DMS 273 (cell line): ENCODE results near the gene C2orf76.

ENCODE experiments used
- DNase-seq: peaks from one replicate; lab custom pipeline; 2025; ENCODE audit not compliant: unreplicated experiment; lab: John Stamatoyannopoulos, UW

Gene C2orf76

GRCh38 chr2:119266091-119266589 lies 100.5 kb downstream of the C2orf76 start:
- DNase-seq = no peak

DNA sequence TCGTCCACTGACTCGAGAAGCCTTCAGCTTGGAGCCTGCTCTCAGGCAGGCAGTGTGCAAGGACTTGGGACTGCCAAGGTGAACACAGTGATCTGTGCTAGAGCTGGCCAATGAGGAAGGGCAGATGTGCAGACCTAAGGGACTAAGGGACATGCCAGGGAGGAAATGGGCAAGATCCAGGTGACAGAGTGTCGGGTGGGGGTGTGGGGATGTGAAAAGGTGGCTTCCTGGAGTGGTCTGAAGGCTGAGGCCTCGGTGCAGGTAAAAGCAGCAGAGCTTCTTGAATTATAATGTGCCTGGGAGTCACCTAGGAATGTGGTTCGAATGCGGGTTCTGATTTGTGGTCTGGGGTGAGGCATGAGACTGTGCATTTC lies 101.0 kb downstream of the C2orf76 start:
- DNase-seq = no peak

DNA sequence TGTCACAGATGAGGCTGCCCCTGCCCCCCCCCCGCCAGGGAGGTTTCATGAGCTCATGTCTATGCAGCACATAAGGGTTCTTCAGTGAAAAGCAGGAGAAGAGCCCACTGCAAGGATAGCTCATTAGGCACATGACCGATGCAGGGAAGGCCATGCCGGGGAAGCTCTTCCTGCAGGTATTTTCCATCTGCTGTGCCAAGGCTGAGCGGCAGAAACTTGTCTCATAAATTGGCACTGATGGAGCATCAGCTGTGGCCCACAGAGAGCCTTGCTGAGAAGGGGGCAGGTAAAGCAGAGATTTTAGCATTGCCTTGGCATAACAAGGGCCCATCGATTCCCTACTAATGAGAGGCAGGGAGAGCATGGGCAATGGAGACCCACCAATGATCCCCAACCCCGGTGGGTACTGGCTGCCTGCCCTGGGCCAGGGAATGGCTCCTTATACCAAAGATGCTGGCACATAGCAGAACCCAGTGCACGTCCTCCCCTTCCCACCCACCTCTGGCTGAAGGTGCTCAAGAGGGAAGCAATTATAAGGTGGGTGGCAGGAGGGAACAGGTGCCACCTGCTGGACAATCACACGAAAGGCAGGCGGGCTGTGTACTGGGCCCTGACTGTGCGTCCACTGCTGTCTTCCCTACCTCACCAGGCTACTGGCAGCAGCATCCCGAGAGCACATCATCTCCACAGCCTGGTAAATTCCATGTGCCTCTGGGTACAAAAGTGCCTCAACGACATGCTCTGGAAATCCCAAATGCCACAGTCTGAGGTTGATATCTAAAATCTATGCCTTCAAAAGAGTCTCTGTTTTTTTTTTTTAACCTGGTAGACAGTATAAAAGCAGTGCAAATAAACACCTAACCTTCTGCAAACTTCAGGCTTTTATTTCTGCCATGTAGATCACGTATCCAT lies 101.6 kb downstream of the C2orf76 start:
- peak; percentile 70 for DNase-seq

DNA sequence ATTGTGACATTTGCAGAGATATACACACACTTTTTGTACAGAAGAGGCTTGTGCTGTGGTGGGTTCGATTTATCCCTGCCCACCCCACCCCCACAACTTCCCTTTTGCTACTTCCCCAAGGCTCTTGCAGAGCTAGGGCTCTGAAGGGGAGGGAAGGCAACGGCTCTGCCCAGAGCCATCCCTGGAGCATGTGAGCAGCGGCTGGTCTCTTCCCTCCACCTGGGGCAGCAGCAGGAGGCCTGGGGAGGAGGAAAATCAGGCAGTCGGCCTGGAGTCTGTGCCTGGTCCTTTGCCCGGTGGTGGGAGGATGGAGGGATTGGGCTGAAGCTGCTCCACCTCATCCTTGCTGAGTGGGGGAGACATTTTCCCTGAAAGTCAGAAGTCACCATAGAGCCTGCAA lies 103.0 kb downstream of the C2orf76 start:
- no peak for DNase-seq

GRCh38 chr2:119263025-119263424 lies 103.6 kb downstream of the C2orf76 start:
- no peak for DNase-seq

- DNase-seq = no peak
Measured at GRCh38 chr2:119261493-119262225, 105.0 kb downstream of the C2orf76 start.

- DNase-seq = peak; percentile 18
Measured at GRCh38 chr2:119260646-119261492, 105.8 kb downstream of the C2orf76 start.

- DNase-seq = no peak
Measured at GRCh38 chr2:119259296-119259860, 107.3 kb downstream of the C2orf76 start.

DNA sequence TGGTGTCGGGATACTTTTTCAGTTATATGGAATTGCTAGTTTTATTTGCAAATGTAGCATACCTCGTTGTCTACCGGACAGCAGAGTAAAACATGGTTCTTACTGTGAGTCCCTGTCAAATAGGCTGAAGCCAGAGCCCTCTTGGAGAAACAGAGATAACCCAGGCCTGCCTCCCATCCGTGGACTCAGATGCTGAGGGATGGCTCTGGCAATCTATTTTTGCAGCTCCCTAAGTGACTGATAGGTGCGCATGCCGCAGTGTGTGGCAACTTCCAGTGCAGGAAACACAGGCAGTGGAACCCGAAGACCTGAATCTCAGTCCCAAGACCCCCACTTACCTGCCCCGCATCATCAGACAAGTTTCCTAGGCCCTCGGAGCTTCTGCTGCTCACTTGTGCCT lies 109.4 kb downstream of the C2orf76 start:
- DNase-seq = no peak

- no peak for DNase-seq
Measured at GRCh38 chr2:119256582-119256921, 110.1 kb downstream of the C2orf76 start.

DNA sequence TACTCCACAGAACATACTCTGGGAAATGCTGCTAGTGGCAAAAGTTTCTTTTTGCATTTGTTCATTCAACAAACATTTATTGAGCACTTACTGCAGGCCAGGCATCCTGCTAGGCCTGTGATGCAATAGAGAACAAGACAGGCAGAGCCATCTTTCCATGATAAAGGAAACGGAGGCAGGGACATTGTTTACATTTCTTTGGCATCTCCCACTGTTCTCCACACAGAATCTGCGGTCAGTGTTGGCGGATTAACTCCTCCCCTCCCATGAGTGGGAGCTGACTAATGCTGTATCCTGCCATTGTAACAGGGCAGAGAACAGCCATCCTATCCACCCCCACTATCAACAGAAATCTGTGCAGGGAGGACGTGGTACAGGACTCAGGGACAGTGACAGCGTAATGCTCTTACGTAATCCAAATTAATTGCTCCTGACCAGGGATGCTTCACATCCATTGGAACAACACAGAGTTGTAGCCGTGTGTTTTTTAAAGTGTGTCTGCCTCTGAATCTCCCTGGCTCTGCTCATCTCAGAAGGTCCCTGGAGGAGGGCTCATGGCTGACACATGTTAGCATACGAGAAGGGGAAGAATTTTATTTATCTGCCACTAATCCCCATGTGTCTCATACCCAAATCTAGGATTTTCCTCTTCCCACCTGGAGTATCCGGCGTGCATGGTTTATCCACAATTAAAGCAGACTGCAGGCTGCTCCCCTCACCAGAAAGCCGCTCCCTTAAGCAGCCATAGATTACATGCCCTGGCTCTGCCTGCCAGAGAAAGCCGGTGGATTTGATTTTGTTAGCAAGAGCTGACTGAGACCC lies 110.7 kb downstream of the C2orf76 start:
- no peak for DNase-seq

GRCh38 chr2:119254601-119255080 lies 112.0 kb downstream of the C2orf76 start:
- no peak for DNase-seq

GRCh38 chr2:119253760-119254600 lies 112.7 kb downstream of the C2orf76 start:
- DNase-seq = no peak

- no peak for DNase-seq
Measured at GRCh38 chr2:119253114-119253702, 113.4 kb downstream of the C2orf76 start.
